ENCODE measurements around the gene BRME1.

The BRME1 gene

DNA sequence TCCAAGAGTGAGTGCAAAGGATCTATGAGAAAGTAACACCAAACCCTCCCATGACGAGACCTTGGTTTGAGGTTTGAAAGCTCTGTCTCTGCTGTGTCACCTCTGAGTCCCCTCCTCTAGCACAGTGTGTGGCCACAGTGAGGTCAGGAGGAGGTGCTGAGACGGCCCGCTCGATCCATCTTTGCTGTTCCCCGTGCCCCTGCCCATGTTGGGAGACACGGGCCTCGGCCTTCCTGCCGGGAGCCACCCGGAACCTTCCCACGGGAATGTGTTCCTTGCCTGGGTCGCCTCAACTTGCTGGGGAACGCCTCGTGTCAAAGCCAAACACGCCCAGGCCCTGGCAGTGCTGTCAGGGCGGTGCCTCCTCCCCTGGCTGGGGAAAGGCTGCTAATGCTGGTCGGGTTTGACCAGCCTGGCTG lies 18.9 kb downstream of the BRME1 start:
- DNase-seq: no peak

DNA sequence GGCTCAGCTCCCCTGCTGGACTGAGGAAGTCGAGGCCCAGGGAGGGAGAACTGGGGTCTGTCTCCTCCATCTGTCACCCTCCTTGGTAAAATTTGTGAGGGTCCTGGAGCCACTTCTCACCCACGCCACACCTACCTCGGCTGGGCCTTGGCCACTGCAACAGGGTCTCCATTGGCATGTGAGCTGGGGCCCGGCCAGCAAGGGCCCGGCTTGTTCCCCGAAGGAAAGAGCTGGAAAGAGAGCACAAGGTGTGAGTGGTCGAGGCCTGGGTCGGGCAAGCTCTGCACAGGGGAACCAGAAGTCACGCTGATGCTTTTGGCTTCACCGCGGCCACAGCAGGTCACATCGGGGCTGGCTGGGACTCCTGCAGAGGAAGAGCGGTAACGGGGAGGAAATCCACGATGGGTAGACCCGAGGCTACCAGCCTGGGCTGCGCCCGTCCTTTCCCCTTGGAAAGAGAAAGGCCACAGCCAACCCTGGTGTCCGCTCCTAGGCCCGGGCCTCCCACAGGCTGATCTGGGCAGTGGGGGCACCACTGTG lies 20.0 kb downstream of the BRME1 start:
- DNase-seq: no peak

DNA sequence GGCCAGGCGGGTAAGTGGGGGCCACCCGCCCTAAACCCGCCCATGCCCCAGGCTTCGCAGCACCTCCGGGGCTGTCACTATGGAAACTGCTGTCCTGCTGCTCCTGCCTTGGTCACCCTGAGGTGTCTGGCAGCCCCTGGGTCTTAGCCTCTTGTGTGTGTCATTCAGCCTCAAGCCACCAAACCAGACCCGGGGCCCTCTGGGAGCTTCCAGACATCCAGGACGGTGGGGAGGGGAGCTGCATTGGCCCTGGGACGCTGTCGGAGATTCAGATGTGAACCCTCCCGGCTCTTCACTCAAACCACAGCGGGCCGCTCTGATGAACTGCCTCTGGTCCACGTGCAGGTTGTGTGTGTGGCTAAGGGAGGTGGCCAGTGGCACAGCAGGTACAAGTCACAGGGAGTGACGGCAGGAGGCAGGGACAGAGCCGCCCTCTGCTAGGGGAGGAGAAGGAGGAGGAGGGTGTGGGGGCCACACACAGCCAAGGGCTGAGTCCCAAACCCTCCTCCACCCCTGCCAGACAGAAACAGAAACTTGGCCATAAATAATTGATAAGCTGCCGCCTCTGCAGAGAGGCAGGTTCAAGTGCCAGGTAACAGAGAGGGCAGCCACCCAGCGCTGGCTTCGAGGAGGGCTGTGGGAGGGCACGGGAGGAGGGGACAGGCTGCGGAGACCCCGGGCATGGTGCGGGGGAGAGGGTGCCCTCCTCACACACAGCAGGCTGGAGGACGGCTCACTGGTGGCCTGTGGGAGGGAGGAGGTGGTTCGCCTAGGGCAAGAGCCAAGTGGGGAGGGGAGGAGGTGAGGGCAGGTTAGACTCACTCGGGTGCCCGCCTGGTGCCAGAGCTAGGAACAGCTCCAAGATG lies 21.0 kb downstream of the BRME1 start:
- DNase-seq: peak; percentile 51

DNA sequence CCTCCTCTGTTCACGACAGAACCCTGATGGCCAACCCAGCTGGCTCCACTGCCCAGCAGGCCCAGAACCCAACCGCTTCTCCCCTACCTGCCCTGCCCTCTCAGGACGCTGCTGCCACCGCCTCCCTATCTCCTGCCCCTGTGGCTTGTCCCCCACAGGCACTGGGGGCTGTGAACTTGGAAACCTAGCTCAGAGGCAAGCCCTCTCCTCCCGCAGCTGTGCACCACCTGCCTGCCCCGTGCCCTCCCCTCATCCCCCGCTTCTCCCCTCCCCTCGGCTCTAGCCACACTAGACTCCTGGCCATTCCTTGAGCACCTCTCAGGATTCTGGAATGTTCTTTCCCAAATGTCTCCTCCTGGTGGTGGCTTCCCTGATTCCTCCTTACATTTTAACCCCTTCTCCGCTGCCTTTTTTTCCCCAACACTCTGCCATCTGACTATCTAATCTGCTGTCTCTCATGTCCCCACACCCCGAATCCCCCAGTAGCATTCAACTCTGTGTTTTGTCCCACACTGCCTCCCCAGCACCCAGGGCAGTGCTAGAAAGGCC lies 22.3 kb downstream of the BRME1 start:
- DNase-seq: no peak

DNA sequence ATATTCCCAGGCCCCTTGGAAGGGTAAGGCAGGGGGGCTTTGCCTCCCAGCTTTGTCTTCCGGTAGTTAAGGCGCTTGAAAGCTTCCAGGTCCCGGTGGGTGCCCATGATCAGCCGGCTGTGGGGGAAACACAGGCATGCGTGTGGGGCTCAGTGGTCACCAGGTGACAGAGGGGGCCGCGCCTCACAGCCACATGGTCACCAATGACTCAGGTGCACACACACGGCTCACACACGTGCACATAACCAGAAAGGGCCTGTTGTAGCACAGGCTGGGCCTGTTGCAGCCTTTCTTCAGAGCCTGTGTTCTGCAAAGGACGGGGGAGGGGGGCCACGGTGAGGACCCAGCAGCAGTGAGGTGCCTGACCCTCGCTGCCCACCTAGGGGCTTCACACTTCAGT lies 23.1 kb downstream of the BRME1 start:
- no peak for DNase-seq

DNA sequence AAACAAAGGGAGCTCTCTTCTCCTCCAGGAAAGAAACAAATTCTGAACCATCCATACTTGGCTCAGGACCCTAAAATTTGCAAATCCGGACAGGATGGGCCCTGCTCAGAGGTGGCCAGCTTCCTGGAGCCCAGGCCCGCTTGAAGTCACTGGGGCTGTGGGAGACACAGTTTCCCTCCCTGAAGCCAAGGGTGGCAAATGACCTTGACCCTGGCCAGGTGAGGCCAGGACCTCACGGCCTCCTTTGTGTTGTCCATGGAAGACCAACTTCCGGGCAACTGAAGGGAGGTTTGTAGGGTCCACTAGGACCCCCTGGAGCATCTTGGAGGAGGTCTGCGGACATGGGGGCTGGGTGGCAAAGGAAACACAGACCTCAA lies 23.5 kb downstream of the BRME1 start:
- no peak for DNase-seq

DNA sequence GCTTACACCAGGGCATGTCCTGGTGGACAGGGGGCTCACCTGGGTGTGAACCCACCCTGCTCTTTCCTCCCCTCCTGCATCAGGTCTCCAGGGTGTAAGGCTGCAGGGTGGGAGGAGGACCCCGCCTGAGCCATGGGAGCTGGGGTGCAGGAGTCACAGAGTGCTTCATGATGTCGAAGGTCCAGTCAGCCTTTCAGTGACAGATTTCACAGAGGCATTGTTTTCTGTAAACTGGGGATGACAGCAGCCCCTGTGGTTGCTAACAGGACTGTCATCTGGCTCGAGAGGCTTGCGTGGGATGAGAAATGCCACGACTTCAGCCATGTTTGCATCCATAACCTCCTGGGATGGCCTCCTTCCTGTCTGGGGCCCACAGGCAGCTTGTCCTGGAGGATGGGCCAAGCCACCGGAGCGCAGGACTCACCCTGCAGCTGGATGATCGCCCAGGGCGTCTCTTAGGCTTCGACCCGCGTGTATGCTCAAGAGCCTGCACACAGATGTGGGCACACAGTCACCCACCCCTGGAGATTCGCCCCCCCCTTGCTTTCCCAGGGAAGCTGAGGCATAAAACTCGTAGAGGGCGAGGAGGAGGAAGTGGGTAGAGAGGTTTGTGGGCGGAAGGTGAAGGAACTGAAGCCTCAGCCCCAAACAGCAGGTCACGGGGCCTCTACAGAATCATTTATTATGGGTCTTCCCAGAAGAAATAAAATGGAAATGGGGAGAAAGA lies 24.1 kb downstream of the BRME1 start:
- peak; percentile 44 for DNase-seq

DNA sequence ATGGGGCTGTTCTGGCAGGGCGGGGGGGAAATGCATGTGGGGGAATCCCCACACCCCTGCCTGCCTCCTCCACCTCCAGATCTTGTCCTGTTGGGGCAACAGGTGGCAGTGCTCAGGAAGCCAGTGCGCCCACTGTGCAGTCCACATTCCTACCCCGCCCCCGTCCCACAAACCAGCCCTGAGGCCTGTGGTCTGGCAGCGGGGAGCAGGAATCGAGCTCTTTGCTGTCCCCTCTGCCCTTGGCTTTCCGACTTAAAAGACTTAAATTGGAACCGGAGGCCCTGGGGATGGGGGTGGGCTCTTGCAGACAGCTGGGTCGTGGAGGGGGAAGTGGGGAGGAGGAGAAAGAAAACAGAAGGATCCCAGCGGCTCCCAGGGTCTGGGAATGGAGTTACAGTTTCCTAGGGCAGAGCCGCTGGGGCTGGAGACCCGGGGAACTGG lies 24.6 kb downstream of the BRME1 start:
- no peak for DNase-seq

DNA sequence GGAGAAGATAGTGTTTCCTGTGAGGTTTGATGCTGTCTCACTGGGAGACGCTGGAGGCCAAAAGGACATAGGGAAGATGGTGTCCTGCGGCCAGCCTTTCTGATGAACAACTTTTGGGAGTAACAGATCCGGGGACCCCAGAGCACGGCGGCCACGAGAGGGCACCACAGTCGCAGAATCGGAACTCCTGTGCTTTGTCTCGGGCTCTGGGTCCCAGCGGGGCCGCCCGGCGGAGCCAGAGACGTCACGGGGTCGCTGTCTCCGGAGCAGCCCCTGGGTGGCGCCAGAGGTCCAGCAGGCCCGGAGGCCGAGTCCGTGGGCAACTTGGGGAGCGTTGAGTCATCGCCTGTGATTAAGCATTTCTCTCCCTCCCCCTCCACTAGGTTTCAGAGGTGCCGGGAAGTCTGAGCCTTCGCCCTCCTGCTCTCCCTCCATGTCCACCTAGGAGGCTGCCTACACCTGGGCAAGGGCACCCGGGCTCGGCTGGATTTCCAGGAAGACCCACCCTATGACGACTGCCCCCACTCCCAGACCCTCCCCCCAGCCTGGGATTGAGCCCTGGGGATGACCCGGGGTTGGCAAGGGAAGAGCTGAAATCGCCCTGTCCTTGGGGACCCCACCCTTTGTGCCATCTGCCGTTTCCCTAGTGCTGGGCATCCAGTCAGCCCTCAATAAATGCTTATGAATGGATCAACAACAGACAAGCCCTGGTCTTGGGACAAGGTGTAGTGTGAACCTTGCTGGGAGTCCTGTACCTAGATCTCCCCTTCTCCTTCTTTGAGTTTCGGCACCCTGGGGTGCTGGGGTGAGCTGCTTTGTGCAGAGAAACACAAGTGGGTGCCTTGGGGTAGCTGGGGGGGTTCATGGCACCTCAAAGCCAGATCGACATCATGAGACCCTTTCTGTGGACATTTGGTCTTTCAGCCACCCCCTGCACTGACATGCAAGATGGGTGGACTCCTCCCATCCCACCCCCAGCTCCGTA lies 25.6 kb downstream of the BRME1 start:
- DNase-seq: peak; percentile 97

DNA sequence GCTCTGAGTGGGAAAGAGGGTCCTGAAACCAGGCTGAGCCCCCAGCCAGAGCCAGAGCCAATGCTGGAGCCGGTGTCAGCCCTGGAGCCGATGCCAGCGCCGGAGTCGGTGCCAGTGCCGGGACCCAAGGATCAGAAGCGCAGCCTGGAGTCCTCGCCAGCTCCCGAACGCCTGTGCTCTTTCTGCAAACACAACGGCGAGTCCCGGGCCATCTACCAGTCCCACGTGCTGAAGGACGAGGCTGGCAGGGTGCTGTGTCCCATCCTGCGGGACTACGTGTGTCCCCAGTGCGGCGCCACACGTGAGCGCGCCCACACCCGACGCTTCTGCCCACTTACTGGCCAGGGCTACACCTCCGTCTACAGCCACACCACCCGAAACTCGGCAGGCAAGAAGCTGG lies 28.6 kb downstream of the BRME1 start:
- DNase-seq: no peak

DNA sequence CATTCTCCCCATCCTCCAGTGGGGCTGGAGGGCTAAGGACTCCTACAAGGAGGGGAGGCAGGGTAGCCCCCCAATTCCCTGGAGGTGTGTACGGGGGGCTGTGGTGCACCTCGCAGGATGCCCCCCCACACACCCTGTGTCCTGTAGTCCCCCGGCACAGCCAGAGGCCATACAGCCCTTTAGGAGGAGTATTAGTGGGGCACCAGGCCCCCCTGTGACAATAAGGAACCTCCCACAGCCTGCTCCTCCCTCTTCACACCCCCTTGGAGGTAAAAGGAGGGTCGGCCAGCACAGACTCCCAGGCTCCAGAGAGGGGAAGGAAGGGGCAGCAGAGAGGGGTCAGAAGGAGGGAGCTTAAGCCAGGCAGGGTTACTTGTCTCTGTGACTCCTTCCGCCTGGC lies 29.1 kb downstream of the BRME1 start, which contains the start of gene NANOS3:
NANOS3 (plus strand) TSS at position 301 of the 400 bp plus-strand sequence. CDS start 115 bp downstream, outside the sequence.
- DNase-seq: no peak

DNA sequence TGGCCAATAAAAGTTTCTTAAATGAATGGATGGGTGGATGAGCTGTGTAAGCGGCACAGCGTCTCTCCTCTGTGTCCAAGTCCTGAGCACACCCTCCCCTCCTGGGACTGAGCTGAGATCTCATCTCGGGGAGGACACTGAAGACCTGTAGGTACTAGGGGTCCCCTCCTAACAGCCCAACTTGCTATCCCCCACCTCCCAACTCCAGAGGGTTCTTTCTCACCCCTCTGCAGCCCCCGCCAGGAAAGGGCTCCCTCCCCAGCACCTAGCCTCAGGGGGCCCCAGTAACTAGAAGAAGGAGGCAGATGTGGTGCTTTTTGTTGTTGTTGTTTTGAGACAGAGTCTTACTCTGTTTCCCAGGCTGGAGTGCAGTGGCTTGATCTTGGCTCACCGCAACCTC lies 30.1 kb downstream of the BRME1 start:
- DNase-seq: no peak

DNA sequence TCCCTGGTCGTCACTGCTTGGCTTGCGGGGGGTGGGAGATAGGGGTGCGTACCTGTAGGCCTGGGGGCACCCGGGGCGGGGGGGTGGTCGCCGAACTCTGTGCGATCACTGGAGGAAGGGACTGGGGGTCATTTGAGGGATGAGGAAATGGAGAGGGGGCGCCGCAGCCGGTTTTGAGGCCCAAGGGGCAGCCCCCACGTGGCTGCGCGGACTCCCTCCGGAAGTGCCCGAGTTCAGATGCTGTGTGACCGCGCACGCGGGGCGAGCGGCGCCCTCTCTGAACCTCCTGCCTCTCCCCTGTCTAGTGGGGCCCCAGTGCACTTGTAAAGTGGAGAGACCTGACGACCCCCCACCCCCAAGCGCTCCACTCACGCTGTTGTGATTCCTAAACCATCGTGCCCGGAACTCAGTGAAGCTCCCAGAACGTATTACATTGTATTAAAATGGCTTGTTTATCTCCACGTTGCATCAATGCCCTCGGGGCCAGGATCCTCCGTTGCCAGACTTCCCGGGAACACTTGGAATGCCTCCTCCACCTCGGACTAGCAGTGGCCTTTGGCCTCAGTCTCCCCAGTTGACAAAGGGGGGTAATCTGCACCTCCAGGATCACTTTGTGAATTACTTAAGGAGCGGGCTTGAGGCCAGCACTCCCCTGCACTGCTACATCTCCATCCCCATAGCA lies 31.9 kb downstream of the BRME1 start:
- DNase-seq: no peak

DNA sequence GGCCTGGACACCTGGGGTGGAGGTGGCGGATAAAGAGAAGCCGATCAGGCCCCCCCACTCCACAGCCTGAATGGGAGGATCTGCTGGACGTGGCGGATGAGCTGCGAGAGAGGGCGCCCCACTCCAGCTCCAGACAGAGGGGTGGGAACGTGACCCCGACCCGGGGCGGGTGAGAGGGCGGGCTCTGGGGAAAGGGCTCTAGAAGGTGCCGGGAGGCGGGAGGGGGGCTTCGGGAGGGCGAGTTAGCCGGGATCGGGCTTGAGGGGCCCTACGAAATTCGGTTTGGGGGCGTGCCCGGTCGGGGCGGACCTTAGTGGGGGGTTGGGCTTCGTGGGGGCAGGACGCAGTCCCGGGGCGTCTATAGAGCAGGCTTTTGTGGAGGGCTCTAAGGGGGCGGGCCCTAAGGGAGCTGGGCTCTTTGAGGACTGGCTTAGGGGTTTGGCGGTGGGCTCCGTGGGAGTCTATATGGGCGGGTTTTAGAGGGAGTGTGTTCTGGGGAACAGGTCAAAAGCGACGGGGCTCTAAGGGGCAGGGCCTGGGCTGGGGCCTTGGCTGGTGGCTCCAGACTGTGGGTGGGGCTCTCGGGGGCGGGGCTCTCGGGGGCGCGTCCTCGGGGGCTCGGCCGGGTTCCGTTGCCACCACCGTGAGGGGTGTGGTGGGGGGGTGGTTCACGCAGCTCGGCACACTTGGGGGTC lies 33.1 kb downstream of the BRME1 start:
- DNase-seq: peak; percentile 78

DNA sequence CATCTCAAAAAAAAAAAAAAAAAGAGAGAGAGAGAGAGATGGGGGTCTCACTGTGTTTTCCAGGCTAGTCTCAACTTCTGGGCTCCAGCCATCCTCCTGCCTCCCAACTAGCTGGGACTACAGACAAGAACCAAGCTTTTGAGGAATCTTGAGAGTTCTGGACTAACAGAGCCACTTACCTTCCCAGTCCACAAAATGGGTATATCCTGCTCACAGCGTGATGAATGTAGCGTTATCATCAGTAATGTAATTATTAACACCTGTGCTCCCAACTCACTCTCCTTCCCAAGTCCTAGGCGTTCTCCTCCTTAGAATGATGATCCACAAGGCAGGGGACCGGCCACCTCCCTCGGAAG lies 33.6 kb downstream of the BRME1 start:
- DNase-seq: no peak

DNA sequence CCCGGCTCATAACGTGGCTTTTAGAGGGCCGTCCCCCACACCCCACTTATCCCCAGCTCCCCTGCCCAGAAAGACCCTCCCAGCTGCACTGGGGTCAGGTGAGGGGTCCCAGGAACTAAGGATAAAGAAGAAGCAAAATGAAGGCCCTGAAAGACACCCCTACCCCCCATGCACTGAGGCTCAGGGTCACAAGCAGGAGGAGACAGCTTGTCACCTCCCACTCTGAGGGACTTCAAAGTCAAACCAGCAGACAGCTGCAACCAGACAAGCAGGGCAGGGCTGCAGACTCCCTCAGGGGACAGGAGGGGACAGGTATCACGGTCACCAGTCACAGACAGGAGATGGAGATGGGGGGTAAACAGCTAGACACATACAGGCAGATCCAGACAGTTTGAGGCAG lies 35.0 kb downstream of the BRME1 start:
- no peak for DNase-seq

DNA sequence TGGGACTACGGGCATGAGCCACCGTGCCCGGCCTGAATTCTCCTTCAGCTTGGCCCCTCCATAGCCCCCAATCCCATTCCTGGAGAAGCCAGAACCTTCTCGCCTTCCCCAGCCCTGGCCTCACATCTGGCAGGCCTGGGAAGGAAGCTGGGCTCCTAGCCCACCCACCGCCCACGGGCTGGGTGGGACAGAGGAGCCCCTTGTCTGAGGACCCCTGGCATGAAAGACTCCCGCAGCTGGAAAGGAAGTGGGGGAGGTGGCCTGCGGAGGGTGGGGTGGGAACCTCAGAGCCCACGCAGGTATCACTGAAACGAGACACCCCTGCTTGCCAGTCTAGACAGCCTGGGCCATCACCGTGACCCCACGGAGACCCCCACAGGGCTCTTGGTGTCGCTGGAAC lies 36.6 kb downstream of the BRME1 start:
- no peak for DNase-seq

DNA sequence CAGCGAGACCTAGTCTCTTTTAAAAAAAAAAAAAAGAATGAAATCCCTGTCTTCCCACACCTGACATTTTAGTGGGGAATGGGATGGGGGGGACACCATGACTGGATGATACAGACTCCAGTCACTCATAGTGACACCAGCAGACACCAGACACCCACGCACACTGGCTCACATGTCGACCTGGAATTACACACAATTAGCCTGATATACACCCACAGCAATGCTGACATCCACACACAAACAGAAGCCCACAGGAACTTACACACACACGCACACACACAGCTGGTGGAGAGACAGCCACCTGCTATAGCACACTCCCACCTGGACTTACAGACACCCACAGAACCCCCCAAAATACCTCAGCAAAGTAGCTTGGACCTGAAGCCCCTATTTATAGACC lies 37.3 kb downstream of the BRME1 start:
- no peak for DNase-seq

DNA sequence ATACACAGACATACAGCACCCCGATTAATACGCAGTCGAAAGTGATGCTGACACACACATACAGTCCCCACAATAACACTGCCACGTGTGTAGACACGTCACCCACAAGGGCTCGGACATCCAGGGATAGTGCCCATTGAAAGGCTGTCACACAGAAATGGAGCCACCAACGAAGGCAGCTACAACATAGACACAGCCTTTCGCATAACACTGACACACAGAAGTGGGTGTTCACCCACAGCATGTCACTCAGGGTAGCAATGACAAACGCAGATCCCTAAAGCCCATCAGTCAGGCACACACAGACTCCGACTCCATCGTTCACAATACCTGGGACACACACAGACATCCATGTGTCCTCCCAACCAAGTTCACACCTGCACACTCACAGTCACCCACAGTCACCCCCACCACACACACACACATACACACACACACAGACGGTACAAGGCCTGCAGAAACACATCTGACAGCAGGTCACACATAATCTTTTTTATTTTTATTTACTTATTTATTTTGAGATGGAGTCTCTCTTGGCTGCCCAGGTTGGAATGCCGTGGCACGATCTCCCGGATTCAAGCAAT lies 39.4 kb downstream of the BRME1 start:
- DNase-seq: no peak

DNA sequence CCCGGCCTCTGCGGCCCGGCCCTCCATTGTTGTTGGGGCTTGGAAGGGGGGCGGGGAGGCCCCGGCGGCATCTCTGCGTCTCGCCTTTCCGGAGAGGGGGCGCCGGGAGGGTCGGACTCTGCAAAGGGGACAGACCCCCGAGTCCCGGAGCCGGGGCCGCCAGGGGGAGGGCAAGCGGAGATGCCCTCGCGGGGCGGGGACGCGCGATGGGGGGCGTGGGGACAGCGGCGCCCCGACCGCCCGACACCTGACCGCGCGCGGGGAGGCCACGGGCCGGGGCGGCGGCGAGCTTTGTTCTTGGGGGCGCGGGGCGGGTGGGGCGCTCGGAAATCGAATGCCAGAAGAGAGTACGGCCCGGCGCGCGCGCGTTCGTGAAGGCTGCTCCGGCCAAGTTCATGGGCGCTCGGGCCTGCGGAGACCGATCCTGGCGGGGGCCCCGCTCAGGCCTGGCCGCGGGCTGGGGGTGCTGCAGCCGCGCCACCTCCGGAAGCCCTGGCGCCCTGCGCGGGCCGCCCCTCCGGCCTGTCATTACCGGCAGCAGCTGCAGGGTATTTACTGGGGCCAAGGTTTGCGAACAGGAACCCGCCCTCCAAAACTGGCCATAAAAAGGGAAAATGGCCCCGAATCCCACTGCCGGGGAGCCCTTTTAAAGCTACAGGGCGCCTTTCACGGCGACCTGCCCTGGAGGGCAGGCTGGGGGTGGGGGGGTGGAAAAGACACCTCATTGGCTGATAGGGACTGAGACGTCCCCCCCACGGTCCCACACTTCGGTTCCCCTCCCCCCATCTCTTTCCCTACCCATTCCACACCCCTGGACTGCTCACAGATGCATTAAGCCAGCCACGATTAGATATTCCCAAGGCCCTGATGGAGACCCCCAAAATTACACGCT lies 40.1 kb downstream of the BRME1 start:
- no peak for DNase-seq
